Measurements from ENCODE around the gene ATP6V0A1.

DNA sequence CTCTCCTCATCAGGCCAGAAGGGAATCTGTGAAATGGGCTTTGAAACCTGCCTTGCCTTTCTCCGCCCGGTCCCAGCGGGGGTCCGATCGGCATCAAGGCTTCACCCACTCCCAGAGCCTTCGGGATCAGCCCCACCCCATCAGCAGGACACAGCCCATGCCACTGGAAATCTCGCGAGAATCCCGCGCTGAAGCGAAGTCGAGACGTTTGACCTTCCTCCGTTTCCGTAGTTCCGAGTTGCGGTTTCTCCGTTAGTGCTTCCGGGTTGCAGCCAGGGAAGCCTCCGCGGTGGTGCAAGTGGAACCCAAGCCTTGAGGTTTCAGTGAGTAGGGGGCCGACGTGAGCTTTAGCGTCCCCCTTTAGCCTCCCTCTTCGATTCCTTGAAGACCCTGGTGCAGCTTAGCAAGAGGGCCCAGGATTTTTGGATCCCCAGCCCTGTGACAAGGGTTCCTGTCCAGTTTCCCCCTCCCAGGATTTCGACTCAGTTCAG is 103.3 kb downstream of the ATP6V0A1 start, which contains the start of gene COASY:
- TF ChIP-seq, protein P1, sequence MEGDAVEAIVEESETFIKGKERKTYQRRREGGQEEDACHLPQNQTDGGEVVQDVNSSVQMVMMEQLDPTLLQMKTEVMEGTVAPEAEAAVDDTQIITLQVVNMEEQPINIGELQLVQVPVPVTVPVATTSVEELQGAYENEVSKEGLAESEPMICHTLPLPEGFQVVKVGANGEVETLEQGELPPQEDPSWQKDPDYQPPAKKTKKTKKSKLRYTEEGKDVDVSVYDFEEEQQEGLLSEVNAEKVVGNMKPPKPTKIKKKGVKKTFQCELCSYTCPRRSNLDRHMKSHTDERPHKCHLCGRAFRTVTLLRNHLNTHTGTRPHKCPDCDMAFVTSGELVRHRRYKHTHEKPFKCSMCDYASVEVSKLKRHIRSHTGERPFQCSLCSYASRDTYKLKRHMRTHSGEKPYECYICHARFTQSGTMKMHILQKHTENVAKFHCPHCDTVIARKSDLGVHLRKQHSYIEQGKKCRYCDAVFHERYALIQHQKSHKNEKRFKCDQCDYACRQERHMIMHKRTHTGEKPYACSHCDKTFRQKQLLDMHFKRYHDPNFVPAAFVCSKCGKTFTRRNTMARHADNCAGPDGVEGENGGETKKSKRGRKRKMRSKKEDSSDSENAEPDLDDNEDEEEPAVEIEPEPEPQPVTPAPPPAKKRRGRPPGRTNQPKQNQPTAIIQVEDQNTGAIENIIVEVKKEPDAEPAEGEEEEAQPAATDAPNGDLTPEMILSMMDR (IDR thresholded peaks at IDR 0.05), result no peak
- peak in 1 of 2 donors; percentile 23 for TF ChIP-seq POLR2A (IDR thresholded peaks at IDR 0.05)
- TF ChIP-seq POLR2AphosphoS5 (IDR thresholded peaks at IDR 0.05), result peak; percentile 92 to 95 (median 92)

All from suprapubic skin (tissue), 4 donors.